Ovary (tissue), 3 donors: ENCODE data around the gene SYNJ1.

ENCODE experiments used
- EP300 ChIP-seq: sonication (generic); formaldehyde crosslinking; IDR thresholded peaks from one replicate; pipeline ENCODE4 v1.6.1; 2017; ENCODE audit warnings: antibody characterized with exemption
- POLR2A ChIP-seq: fragments of 450-650 bp; IDR thresholded peaks from one replicate; pipeline ENCODE4 v1.6.1; 2017; ENCODE audit warnings: antibody characterized with exemption, mild to moderate bottlenecking, moderate library complexity
- TF ChIP-seq, protein P1 (sequence below), 3 donors: fragments of 450-650 bp in 2 of 3; fragments of 200-600 bp in 1 of 3; IDR thresholded peaks; one replicate each; pipeline versions ENCODE4 v1.5.1 to v1.8.0; 2016 to 2022; ENCODE audit warnings: antibody characterized with exemption in 3 of 3, mild to moderate bottlenecking in 1 of 3
- donor health status: DM: no; HTN: no; CAD: no.

GRCh38 chr21:32590130-32590529, 137.7 kb downstream of the SYNJ1 start:
- no peak for TF ChIP-seq POLR2A
- TF ChIP-seq, protein P1, sequence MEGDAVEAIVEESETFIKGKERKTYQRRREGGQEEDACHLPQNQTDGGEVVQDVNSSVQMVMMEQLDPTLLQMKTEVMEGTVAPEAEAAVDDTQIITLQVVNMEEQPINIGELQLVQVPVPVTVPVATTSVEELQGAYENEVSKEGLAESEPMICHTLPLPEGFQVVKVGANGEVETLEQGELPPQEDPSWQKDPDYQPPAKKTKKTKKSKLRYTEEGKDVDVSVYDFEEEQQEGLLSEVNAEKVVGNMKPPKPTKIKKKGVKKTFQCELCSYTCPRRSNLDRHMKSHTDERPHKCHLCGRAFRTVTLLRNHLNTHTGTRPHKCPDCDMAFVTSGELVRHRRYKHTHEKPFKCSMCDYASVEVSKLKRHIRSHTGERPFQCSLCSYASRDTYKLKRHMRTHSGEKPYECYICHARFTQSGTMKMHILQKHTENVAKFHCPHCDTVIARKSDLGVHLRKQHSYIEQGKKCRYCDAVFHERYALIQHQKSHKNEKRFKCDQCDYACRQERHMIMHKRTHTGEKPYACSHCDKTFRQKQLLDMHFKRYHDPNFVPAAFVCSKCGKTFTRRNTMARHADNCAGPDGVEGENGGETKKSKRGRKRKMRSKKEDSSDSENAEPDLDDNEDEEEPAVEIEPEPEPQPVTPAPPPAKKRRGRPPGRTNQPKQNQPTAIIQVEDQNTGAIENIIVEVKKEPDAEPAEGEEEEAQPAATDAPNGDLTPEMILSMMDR (IDR thresholded peaks at IDR 0.05) = no peak
- no peak for TF ChIP-seq EP300
